ENCODE data around the gene POU2AF3.

Gene POU2AF3

DNA sequence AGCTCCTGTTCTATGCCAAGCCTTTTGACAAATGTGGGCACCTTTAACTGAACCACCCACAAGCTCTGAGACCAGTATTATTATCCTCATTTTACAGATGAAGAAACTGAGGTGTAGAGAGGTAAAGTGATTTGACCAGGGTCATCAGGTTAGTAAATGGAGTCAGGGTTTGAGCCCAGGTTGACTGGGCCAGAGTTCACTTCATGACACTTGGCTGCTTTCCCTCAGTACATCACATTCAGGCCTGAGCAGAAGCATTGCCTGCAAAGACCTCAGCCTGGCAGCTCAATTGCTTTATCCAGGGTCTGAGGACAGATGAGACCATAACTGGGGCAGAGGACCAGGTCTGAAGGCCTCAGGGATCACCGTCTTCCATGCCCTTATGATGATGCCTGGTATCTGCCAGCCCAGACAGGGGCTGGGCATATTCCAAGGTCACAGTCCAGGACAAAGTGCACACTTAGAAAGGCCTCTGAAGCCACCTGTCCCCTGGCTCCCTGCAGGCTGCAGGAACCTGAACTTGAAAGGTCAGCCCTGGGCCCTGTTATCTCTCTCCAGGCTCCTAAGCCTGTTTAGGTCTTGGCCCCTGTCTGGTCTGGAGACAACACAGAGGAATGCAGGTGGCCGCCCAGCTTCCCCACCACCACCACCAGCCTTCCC is 32.0 kb downstream of the POU2AF3 start:
- TF ChIP-seq, protein P1, sequence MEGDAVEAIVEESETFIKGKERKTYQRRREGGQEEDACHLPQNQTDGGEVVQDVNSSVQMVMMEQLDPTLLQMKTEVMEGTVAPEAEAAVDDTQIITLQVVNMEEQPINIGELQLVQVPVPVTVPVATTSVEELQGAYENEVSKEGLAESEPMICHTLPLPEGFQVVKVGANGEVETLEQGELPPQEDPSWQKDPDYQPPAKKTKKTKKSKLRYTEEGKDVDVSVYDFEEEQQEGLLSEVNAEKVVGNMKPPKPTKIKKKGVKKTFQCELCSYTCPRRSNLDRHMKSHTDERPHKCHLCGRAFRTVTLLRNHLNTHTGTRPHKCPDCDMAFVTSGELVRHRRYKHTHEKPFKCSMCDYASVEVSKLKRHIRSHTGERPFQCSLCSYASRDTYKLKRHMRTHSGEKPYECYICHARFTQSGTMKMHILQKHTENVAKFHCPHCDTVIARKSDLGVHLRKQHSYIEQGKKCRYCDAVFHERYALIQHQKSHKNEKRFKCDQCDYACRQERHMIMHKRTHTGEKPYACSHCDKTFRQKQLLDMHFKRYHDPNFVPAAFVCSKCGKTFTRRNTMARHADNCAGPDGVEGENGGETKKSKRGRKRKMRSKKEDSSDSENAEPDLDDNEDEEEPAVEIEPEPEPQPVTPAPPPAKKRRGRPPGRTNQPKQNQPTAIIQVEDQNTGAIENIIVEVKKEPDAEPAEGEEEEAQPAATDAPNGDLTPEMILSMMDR (IDR thresholded peaks at IDR 0.05; ENCODE audit: insufficient read depth, low read length, missing control alignments): no peak
- POLR2A ChIA-PET: no interaction called here
- no peak for DNase-seq (ENCODE audit: low read depth, low spot score)
- H3K4me3 ChIP-seq (ENCODE audit: low read depth, low read length): no peak overlapping the region
- CTCF ChIA-PET: interaction anchor here (2.5 kb wide), 1 partner anchor 116 kb away, joined by 5 read pairs; no protein-coding TSS in a partner anchor

DNA sequence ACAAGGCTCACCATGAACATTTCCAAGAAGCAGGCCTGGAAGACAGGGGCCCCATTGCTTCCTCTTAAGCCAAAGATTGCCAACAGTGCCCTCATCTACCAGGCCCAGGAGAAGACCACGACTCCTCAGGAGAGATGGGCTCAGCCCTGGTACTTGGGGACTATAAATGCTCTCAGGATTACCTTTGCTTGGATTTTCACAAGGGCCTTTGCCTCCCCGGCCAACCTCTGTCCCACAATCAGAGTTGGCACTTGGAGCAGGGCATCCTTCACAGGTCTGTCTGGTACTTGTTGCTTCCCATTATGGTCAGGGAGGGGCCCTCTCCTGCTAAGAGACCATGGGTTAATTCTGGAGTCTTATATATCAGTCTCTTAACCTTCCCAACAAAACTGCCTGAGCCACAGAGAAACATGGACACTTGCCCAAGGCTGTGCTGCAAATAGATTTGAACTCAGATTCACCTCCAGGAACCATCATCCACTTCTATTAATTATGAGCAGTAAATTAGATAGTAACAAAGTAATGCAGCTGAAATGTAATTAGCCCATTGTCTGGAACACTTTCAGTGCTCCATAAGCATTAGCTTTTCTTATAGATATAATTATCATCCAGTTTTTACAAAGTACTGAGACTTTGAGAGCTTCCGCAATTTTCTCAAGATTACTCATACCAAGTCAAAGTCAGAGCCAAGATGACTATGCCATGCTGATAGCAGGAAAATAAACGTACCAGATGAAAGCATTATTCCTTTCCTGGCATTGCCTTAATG is 33.5 kb downstream of the POU2AF3 start:
- POLR2A ChIA-PET: no interaction called here
- H3K4me3 ChIP-seq (ENCODE audit: low read depth, low read length): no peak overlapping the region
- no peak for DNase-seq (ENCODE audit: low read depth, low spot score)
- CTCF ChIA-PET: no interaction called here
- TF ChIP-seq, protein P1 (IDR thresholded peaks at IDR 0.05; ENCODE audit: insufficient read depth, low read length, missing control alignments): no peak

DNA sequence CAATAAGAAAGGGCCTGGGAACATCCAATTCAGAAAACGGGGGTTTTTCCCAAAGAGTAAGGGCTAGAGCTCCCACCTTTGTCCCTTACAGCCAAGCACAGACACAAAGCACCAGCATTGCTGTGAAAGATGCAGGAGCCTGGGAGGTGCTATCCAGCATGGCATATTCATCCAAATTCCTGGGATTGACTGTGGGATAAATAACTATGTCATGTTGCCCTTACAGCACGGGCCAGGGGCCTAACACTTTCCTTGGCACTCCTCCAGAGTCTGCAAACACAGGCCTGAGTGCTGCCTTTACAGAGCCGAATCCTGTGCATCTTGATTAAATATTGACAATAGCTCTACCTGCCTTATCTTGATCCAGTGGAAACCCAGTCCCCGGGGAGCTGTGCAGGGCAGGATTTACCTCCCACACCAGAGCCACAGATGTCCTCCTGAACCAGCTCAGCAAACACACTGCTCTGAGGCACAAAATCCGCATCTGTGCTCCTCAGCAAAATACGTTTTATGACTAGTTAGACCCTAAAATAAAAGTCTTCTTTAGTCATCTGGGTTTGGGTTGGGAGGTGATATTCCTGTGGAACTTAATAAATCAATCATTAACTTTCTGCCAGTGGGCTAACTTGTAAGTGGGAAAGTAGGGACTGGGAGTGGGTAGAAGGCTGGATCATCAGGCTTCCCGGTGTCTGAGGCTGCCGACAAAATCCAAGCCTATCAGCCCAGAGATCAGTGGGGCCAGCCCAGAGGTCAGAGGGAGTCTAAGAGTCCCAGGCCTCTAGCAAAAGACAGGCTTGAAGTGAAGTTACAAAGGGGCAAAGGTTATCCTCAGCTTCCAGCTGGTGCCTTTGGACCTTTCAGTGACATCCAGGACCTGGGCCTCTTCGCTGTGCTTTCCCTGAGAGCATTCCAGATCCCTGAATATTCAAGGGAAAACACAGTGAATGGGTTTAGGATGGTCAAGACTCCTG is 36.5 kb downstream of the POU2AF3 start:
- H3K4me3 ChIP-seq (ENCODE audit: low read depth, low read length): no peak overlapping the region
- TF ChIP-seq, protein P1 (IDR thresholded peaks at IDR 0.05; ENCODE audit: insufficient read depth, low read length, missing control alignments): no peak
- CTCF ChIA-PET: interaction anchor here (0.8 kb wide), 1 partner anchor 111 kb away, joined by 3 read pairs; no protein-coding TSS in a partner anchor
- DNase-seq (ENCODE audit: low read depth, low spot score): no peak
- POLR2A ChIA-PET: no interaction called here

DNA sequence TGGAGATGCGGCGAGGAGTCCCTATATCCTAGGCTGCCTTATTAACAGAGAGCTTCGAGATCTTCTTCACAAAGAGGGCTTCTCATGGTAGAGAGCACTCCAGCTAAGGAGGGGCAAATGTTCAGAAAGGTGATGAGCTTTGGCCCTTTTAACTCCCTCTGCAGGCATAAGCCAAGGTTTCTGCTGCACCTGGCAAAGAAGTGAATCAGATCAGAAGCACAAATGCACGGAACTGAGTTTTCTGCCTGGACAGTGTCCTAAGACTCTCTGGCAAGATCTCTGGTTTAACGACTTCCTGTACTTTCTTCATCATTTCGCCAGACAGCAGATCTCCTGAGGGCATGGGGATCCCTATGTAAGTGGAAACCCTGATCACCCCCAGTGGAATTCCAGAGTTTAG is 37.2 kb downstream of the POU2AF3 start:
- TF ChIP-seq, protein P1 (IDR thresholded peaks at IDR 0.05; ENCODE audit: insufficient read depth, low read length, missing control alignments): no peak
- POLR2A ChIA-PET: no interaction called here
- H3K4me3 ChIP-seq (ENCODE audit: low read depth, low read length): no peak overlapping the region
- CTCF ChIA-PET: no interaction called here
- no peak for DNase-seq (ENCODE audit: low read depth, low spot score)

DNA sequence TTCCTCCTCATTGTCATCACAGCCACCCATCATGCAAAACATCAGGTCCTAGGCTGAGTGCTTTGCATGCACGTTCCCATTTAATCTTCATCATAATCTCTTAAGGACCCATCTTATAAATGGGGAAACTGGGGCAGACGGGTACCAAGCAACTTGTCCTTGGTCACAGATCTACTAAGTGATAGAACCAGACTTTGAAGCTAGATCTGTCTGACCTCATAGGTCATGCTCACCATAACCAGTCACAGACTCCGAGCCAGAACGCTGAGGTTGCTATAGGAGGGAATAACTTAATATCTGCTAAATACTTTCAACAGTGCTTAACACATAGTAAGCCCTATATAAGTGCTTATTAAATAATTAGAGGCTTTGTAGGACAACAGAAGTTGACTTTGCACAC is 37.7 kb downstream of the POU2AF3 start:
- TF ChIP-seq, protein P1 (IDR thresholded peaks at IDR 0.05; ENCODE audit: insufficient read depth, low read length, missing control alignments): no peak
- ChIA-PET POLR2A (no interaction called here), CTCF (no interaction called here)
- DNase-seq (ENCODE audit: low read depth, low spot score): no peak
- H3K4me3 ChIP-seq (ENCODE audit: low read depth, low read length): no peak overlapping the region
